CD4-positive, alpha-beta T cell treated with Interleukin-10 for 1 hour (primary cell): Measurements from ENCODE around the gene CD2.

ENCODE experiments used
- DNase-seq: peaks from one replicate; pipeline ENCODE4 v3.0.0-alpha.2; 2020

Gene CD2

GRCh38 chr1:116754198-116754977 lies at the start of gene CD2:
Gene CD2 (plus strand): TSS chr1:116754430. CDS start chr1:116754493, 63 bp downstream.
- DNase-seq: peak; percentile 81

- no peak for DNase-seq
Measured at GRCh38 chr1:116706123-116706522, 48.1 kb upstream of the CD2 start.

- DNase-seq: no peak
Measured at GRCh38 chr1:116706841-116707240, 47.4 kb upstream of the CD2 start.

- DNase-seq: no peak
Measured at GRCh38 chr1:116708255-116708900, 45.9 kb upstream of the CD2 start.

- DNase-seq: no peak
Measured at GRCh38 chr1:116709666-116710167, 44.5 kb upstream of the CD2 start.

GRCh38 chr1:116710420-116711262 lies 43.6 kb upstream of the CD2 start:
- DNase-seq: no peak

GRCh38 chr1:116711263-116711840 lies 42.9 kb upstream of the CD2 start:
- DNase-seq: no peak

- DNase-seq: no peak
Measured at GRCh38 chr1:116712510-116712909, 41.7 kb upstream of the CD2 start.

GRCh38 chr1:116713474-116713873 lies 40.8 kb upstream of the CD2 start:
- DNase-seq: no peak

GRCh38 chr1:116716391-116716790 lies 37.8 kb upstream of the CD2 start:
- no peak for DNase-seq

GRCh38 chr1:116717318-116717717 lies 36.9 kb upstream of the CD2 start:
- DNase-seq: no peak

GRCh38 chr1:116720364-116721038 lies 33.7 kb upstream of the CD2 start:
- DNase-seq: no peak

GRCh38 chr1:116721039-116721405 lies 33.2 kb upstream of the CD2 start:
- no peak for DNase-seq

- no peak for DNase-seq
Measured at GRCh38 chr1:116721451-116722007, 32.7 kb upstream of the CD2 start.

- DNase-seq: no peak
Measured at GRCh38 chr1:116722016-116722838, 32.0 kb upstream of the CD2 start.

- peak; percentile 85 for DNase-seq
Measured at GRCh38 chr1:116724765-116725375, 29.4 kb upstream of the CD2 start.

GRCh38 chr1:116725798-116726197 lies 28.4 kb upstream of the CD2 start:
- no peak for DNase-seq

- no peak for DNase-seq
Measured at GRCh38 chr1:116726872-116727820, 27.1 kb upstream of the CD2 start.

- DNase-seq: no peak
Measured at GRCh38 chr1:116731439-116731838, 22.8 kb upstream of the CD2 start.

GRCh38 chr1:116732726-116733125 lies 21.5 kb upstream of the CD2 start:
- DNase-seq: no peak
